G401 (cell line): ENCODE measurements around the gene SYNJ2. TPM values are rescaled to one million over a fixed set of nuclear protein-coding genes. Genes with fewer than 3 reads are reported as not detected.

Experiments used
- DNase-seq: peaks from one replicate; pipeline ENCODE4 v3.0.0-alpha.2; 2015; ENCODE audit warnings: low spot score
- in situ Hi-C: cut with HindIII; loops from 2 replicates; pipeline ENCODE4 v1.10.0; 2016; ENCODE audit warnings: low sequenced_read_pairs, mixed read lengths
- total RNA-seq: library from RNA; depleted of rRNA; stranded (reverse); fragments of >200 nt; shearing (Covaris generic); gene quantifications from 2 replicates; pipeline ENCODE4 v1.2.3, GENCODE V29; 2014

SYNJ2 gene
- total RNA-seq, 1 experiment from 2014 or later, result 12.2 TPM

GRCh38 chr6:158020811-158021210 lies 39.1 kb downstream of the SYNJ2 start:
- in situ Hi-C loops, result no loop called here
- DNase-seq, result no peak

- in situ Hi-C loops, result no loop called here
Measured at GRCh38 chr6:158021376-158021775, 39.7 kb downstream of the SYNJ2 start.

GRCh38 chr6:158021814-158022748 lies 40.4 kb downstream of the SYNJ2 start:
- no peak for DNase-seq
- in situ Hi-C loops, result no loop called here

More at GRCh38 chr6:158021376-158021775, 39.7 kb downstream of the SYNJ2 start:
- DNase-seq, result no peak

GRCh38 chr6:158022749-158023596 lies 41.3 kb downstream of the SYNJ2 start:
- in situ Hi-C loops, result no loop called here
- DNase-seq, result no peak

GRCh38 chr6:158023597-158023939 lies 41.9 kb downstream of the SYNJ2 start:
- in situ Hi-C loops, result no loop called here
- no peak for DNase-seq

GRCh38 chr6:158024566-158025297 lies 43.1 kb downstream of the SYNJ2 start:
- DNase-seq, result no peak
- in situ Hi-C loops, result no loop called here

- in situ Hi-C loops, result no loop called here
- DNase-seq, result peak; percentile 46
Measured at GRCh38 chr6:158026054-158026900, 44.6 kb downstream of the SYNJ2 start.

- no peak for DNase-seq
- in situ Hi-C loops, result no loop called here
Measured at GRCh38 chr6:158026901-158027589, 45.4 kb downstream of the SYNJ2 start.

GRCh38 chr6:158027590-158028285 lies 46.1 kb downstream of the SYNJ2 start:
- in situ Hi-C loops, result no loop called here
- no peak for DNase-seq

GRCh38 chr6:158028421-158028820 lies 46.8 kb downstream of the SYNJ2 start:
- no peak for DNase-seq
- in situ Hi-C loops, result no loop called here

GRCh38 chr6:158028876-158029275 lies 47.2 kb downstream of the SYNJ2 start:
- no peak for DNase-seq
- in situ Hi-C loops, result no loop called here

- DNase-seq, result no peak
- in situ Hi-C loops, result no loop called here
Measured at GRCh38 chr6:158029668-158030230, 48.1 kb downstream of the SYNJ2 start.

- in situ Hi-C loops, result no loop called here
- DNase-seq, result no peak
Measured at GRCh38 chr6:158030380-158031300, 49.0 kb downstream of the SYNJ2 start.

- no peak for DNase-seq
- in situ Hi-C loops, result no loop called here
Measured at GRCh38 chr6:158031381-158032353, 50.0 kb downstream of the SYNJ2 start.

- in situ Hi-C loops, result no loop called here
- DNase-seq, result no peak
Measured at GRCh38 chr6:158032354-158032733, 50.7 kb downstream of the SYNJ2 start.
